Panc1 (cell line): ENCODE data around the gene SRF. TPM values are rescaled to one million over a fixed set of nuclear protein-coding genes. Genes with fewer than 3 reads are reported as not detected.

Experiments
- ATAC-seq: fragments of 200-7000 bp; cut with Tn5 transposase; 2 replicates; pipeline ENCODE4 v1.9.1; 2020; ENCODE audit warnings: mild to moderate bottlenecking, moderate library complexity
- BruUV-seq: library from RNA; stranded (reverse); fragments of 400-500 nt; replicated peaks from 2 replicates; lab custom pipeline; 2021; lab: Mats Ljungman, UMichigan
- CTCF ChIA-PET: fragments of 300-600 bp; sonication (Branson Sonifier 250); formaldehyde crosslinking; loops from one replicate; lab custom pipeline; 2022; ENCODE audit warnings: antibody characterized with exemption; lab: Charles Lee
- POLR2A ChIA-PET: fragments of 300-600 bp; sonication (Branson Sonifier 250); formaldehyde crosslinking; loops from one replicate; lab custom pipeline; 2022; ENCODE audit warnings: antibody characterized with exemption; lab: Charles Lee
- DNase-seq: peaks from one replicate; pipeline ENCODE4 v3.0.0-alpha.2; 2010; ENCODE audit warnings: low read depth, low spot score
- H3K27ac ChIP-seq: 2 replicates; pipeline ENCODE4 v1.5.1; 2011; ENCODE audit warnings: mild to moderate bottlenecking, low read length, inconsistent platforms
- H3K27me3 ChIP-seq: fragments of 200-500 bp; sonication (Bioruptor generic); 2 replicates; pipeline ENCODE4 v1.6.0; 2014; ENCODE audit warnings: low read length, inconsistent platforms; ENCODE audit not compliant: control insufficient read depth, insufficient read depth
- H3K36me3 ChIP-seq: fragments of 200-500 bp; sonication (Bioruptor generic); 2 replicates; pipeline ENCODE4 v1.5.1; 2014; ENCODE audit warnings: inconsistent platforms, mild to moderate bottlenecking, low read length, moderate library complexity; ENCODE audit not compliant: control insufficient read depth, insufficient read depth
- H3K4me1 ChIP-seq: 2 replicates; pipeline ENCODE4 v1.5.1; 2011; ENCODE audit warnings: inconsistent platforms, mild to moderate bottlenecking, low read length, moderate library complexity; ENCODE audit not compliant: control insufficient read depth, insufficient read depth
- H3K4me3 ChIP-seq, 2 experiments: 2 replicates each; pipeline ENCODE4 v1.5.1; 2011 to 2012; ENCODE audit warnings: low read depth in 2 of 2, low read length in 2 of 2, mild to moderate bottlenecking in 2 of 2, inconsistent platforms in 1 of 2, moderate library complexity in 1 of 2
- H3K9me3 ChIP-seq: fragments of 200-500 bp; sonication (Bioruptor generic); 2 replicates; pipeline ENCODE4 v1.5.1; 2014; ENCODE audit warnings: low read depth, mild to moderate bottlenecking, inconsistent platforms, low read length, moderate library complexity; ENCODE audit not compliant: control insufficient read depth, insufficient read depth
- POLR2AphosphoS5 ChIP-seq: IDR thresholded peaks from 2 replicates; pipeline ENCODE4 v1.6.1; 2012; ENCODE audit warnings: mild to moderate bottlenecking, low read depth, low read length, moderate library complexity
- SIN3A ChIP-seq: IDR thresholded peaks from 2 replicates; pipeline ENCODE4 v1.6.1; 2012; ENCODE audit warnings: low read depth, mild to moderate bottlenecking, low read length, moderate library complexity, borderline replicate concordance; ENCODE audit not compliant: insufficient read depth
- TCF7L2 ChIP-seq: IDR thresholded peaks from 2 replicates; pipeline ENCODE4 v1.6.1; 2011; ENCODE audit warnings: mild to moderate bottlenecking, low read depth, low read length, inconsistent platforms
- in situ Hi-C: cut with HindIII; loops from 2 replicates; pipeline ENCODE4 v1.10.0; 2016; ENCODE audit warnings: low sequenced_read_pairs, low pct_unique_long_range_greater_than_20kb
- intact Hi-C: fragments of 100-400 bp; cut with micrococcal nuclease; formaldehyde crosslinking; loops from one replicate; pipeline ENCODE4 v1.10.0; 2022; ENCODE audit not compliant: unreplicated experiment
- total RNA-seq: library from RNA; stranded (reverse); gene quantifications from one replicate; pipeline ENCODE4 v1.2.1, GENCODE V29; 2021; ENCODE audit not compliant: unreplicated experiment
- TF ChIP-seq, protein P1 (sequence below): fragments of 450-650 bp; IDR thresholded peaks from 2 replicates; pipeline ENCODE4 v1.5.1; 2017; ENCODE audit warnings: mild to moderate bottlenecking
- TF ChIP-seq, protein P2 (sequence below), 2 experiments: IDR thresholded peaks; 2 replicates each; pipeline ENCODE4 v1.6.1; 2011 to 2012; ENCODE audit warnings: low read depth in 2 of 2, control low read depth in 1 of 2, low read length in 1 of 2, mild to moderate bottlenecking in 1 of 2, moderate library complexity in 1 of 2; ENCODE audit not compliant: insufficient read depth in 1 of 2

Gene SRF
- total RNA-seq, 1 experiment from 2014 or later, result 48.9 TPM

DNA sequence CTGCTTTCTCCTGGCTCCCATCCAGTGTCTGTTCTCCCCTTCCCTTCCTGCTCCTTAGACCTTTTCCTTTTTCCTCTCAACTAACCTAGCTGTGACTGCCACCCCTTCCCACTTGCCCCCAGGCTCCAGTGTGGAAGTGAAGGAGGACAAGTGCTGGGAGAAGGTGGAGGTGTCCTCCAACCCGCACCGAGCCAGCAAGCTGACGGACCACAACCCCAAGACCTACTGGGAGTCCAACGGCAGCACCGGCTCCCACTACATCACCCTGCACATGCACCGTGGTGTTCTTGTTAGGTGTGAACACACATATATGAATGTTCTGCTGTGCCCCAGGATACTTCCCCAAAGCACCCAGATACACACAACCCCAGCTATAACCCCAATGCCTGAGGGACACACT is 29.5 kb downstream of the SRF start:
- H3K27ac ChIP-seq, result no peak overlapping the region
- CTCF ChIA-PET, result no interaction called here
- no peak for ATAC-seq
- TF ChIP-seq, protein P1, sequence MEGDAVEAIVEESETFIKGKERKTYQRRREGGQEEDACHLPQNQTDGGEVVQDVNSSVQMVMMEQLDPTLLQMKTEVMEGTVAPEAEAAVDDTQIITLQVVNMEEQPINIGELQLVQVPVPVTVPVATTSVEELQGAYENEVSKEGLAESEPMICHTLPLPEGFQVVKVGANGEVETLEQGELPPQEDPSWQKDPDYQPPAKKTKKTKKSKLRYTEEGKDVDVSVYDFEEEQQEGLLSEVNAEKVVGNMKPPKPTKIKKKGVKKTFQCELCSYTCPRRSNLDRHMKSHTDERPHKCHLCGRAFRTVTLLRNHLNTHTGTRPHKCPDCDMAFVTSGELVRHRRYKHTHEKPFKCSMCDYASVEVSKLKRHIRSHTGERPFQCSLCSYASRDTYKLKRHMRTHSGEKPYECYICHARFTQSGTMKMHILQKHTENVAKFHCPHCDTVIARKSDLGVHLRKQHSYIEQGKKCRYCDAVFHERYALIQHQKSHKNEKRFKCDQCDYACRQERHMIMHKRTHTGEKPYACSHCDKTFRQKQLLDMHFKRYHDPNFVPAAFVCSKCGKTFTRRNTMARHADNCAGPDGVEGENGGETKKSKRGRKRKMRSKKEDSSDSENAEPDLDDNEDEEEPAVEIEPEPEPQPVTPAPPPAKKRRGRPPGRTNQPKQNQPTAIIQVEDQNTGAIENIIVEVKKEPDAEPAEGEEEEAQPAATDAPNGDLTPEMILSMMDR, result no peak
- TF ChIP-seq TCF7L2 (no peak), SIN3A (no peak), POLR2AphosphoS5 (no peak)
- TF ChIP-seq, protein P2, sequence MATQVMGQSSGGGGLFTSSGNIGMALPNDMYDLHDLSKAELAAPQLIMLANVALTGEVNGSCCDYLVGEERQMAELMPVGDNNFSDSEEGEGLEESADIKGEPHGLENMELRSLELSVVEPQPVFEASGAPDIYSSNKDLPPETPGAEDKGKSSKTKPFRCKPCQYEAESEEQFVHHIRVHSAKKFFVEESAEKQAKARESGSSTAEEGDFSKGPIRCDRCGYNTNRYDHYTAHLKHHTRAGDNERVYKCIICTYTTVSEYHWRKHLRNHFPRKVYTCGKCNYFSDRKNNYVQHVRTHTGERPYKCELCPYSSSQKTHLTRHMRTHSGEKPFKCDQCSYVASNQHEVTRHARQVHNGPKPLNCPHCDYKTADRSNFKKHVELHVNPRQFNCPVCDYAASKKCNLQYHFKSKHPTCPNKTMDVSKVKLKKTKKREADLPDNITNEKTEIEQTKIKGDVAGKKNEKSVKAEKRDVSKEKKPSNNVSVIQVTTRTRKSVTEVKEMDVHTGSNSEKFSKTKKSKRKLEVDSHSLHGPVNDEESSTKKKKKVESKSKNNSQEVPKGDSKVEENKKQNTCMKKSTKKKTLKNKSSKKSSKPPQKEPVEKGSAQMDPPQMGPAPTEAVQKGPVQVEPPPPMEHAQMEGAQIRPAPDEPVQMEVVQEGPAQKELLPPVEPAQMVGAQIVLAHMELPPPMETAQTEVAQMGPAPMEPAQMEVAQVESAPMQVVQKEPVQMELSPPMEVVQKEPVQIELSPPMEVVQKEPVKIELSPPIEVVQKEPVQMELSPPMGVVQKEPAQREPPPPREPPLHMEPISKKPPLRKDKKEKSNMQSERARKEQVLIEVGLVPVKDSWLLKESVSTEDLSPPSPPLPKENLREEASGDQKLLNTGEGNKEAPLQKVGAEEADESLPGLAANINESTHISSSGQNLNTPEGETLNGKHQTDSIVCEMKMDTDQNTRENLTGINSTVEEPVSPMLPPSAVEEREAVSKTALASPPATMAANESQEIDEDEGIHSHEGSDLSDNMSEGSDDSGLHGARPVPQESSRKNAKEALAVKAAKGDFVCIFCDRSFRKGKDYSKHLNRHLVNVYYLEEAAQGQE (IDR thresholded peaks at IDR 0.05; ENCODE audit: insufficient read depth in 1 of 2, low read depth in 2 of 2, low read length in 1 of 2), result no peak
- H3K4me1 ChIP-seq, result no peaks in the 10 kb centered on the region
- BruUV-seq, result no TSS peak
- POLR2A ChIA-PET, result no interaction called here
- in situ Hi-C loops, result no loop called here
- no peaks in the 10 kb centered on the region for H3K9me3 ChIP-seq
- no peak for DNase-seq
- intact Hi-C loops, result no loop called here
- H3K27me3 ChIP-seq, result no peaks in the 10 kb centered on the region
- H3K4me3 ChIP-seq, result no peak overlapping the region
- no peaks in the 10 kb centered on the region; the same call in 1 of the 2 replicates for H3K36me3 ChIP-seq

DNA sequence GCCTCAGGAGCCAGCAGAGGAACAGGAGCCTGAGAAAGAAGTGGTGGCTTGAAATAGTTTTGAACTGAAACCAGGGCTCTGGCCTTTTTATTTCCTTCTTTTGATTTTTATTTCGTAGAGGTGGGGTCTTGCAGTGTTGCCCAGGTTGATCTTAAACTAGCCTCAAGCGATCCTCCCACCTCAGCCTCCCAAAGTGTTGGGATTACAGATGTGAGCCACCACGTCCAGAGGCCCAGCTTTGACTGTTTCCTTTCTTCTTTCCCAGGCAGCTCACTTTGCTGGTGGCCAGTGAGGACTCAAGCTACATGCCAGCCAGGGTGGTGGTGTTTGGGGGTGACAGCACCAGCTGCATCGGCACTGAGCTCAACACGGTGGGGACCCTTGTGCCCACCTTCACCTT is 31.4 kb downstream of the SRF start:
- Histone ChIP-seq H3K4me1 (no peaks in the 10 kb centered on the region), H3K27me3 (no peaks in the 10 kb centered on the region), H3K36me3 (no peaks in the 10 kb centered on the region; the same call in 1 of the 2 replicates), H3K27ac (no peak overlapping the region), H3K4me3 (no peak overlapping the region), H3K9me3 (no peaks in the 10 kb centered on the region)
- no TSS peak for BruUV-seq
- TF ChIP-seq, protein P2 (IDR thresholded peaks at IDR 0.05; ENCODE audit: insufficient read depth in 1 of 2, low read depth in 2 of 2, low read length in 1 of 2), result no peak
- no peak for TF ChIP-seq TCF7L2
- TF ChIP-seq POLR2AphosphoS5, result no peak
- TF ChIP-seq, protein P1, result no peak
- no peak for TF ChIP-seq SIN3A
- ATAC-seq, result no peak
- in situ Hi-C loops, result no loop called here
- ChIA-PET POLR2A (no interaction called here), CTCF (interaction anchor here (0.6 kb wide), 1 partner anchor 193 kb away, joined by 3 read pairs; no protein-coding TSS in a partner anchor)
- intact Hi-C loops, result no loop called here
- no peak for DNase-seq
